ENCODE results near the gene EEF1G.
A peak's percentile ranks its signal among the peaks of the same experiment; 100 is the strongest.
"Not testable (repeated sequence)": the region's sequence is repeated elsewhere in the genome, so short reads cannot be mapped to it uniquely, and the experiment has no call there.

The EEF1G gene

DNA sequence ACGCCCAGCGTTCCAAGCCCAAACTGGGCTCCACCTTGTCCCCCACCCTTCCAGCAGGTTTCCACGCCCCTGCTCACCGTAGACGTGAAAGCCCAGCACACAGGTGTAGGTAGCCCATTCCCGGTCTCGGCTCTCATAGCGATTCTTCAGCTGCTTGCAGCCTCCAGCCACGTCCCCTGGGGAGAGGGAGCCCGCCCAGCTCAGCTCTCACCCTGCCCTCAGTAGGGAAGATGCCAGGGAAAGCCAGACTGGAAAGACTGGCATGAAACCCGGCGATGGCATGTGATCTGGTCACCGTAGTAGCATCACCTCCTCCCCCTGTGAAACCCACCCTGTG lies 29.3 kb upstream of the EEF1G start:
- DNase-seq = no peak

- DNase-seq = peak; percentile 36
Measured at GRCh38 chr11:62602141-62603071, 28.7 kb upstream of the EEF1G start.

GRCh38 chr11:62601372-62602140 lies 27.9 kb upstream of the EEF1G start, which contains the start of gene MTA2:
TSS of gene MTA2 (minus strand) at chr11:62601865. CDS start at chr11:62601450, 415 bp downstream.
- peak; percentile 100 for DNase-seq

- DNase-seq = peak; percentile 67
Measured at GRCh38 chr11:62601122-62601371, 27.4 kb upstream of the EEF1G start.

GRCh38 chr11:62600367-62601121 lies 26.9 kb upstream of the EEF1G start:
- DNase-seq = no peak

- no peak for DNase-seq
Measured at GRCh38 chr11:62599901-62600300, 26.2 kb upstream of the EEF1G start.

DNA sequence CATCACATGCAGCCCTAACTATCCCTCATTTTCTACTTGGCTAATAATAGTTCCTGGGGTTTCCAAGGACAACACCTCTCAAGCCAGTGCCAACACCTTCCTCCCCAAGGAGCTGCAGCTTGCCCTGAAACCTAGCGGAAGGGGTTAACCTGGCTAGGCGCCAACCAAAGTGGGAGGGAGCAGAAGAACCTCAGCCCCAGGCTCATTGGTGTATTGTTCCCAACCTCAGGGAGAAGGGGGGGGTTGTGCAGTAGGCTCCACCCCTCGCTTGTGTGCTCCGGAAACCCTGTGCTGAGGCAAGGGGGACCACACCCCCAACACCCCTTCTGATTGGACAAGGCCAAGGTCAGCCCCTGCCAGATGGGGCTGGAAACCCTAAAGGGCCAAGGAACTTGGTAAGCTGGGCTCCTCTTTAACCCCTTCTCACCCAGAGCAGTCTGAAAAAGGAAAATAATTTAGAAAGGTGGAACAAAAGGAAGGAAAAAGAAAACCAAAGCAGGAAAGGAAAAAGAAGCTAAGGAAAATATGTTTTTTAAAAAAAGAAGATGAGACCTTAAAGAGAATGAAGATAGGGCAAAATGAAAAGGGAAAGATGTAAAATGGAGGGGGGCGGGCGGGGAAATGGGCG lies 25.5 kb upstream of the EEF1G start:
- DNase-seq = peak; percentile 98

DNA sequence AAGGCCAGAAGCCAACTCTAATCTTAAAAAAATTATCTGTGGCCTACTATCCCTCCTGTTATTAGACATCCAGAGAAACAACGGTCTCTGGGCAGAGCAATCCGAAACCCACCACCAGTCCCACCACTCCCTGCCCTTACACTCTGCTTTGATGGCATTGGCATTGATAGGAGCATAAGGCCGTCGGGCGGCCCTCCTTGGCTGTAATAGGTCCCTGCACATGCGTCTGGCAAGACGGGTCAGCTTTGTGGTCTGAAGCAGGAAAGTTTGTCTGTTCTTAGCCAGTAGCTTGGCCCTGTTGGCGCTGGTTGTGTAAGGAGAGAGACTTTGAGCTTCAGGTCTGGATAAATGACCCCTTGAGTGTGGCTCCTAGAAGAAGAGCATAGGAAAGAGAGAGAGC lies 21.4 kb upstream of the EEF1G start:
- no peak for DNase-seq

GRCh38 chr11:62593434-62594044 lies 19.8 kb upstream of the EEF1G start:
- DNase-seq = peak; percentile 87

- no peak for DNase-seq
Measured at GRCh38 chr11:62592989-62593421, 19.3 kb upstream of the EEF1G start.

DNA sequence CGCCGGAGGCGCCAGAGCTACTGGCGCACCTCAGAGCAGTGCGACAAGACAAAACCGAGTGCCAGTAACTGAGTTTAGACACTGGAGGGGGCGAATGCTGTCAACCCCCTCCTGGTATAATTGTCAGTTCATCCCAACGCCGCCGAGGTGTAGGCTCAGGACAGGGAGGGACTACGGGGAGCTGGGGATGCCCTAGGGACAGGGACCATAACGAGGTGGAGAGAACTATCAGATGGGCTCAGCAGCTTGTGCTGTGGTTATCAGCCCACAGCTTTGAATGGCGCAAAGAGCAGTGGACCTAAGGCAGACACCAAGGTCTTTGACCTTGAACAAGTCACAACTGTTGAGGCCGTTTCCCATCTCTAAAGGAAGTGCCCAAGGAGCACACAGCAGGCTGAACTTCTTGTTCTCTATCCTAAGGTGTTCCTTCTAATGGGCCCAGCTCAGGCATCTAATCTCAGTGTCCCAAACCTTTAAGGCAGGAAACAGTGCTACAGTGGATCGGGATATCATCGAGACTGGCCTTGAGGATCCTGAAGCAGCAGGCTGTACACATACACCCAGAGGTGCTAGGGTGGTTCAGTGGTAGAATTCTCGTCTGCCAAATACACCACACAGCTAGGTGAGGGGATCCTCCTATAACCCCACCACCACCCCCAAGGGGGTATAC lies 18.6 kb upstream of the EEF1G start:
- DNase-seq = no peak

GRCh38 chr11:62591448-62592145 lies 17.9 kb upstream of the EEF1G start, which contains the start of gene TUT1:
TSS of gene TUT1 (minus strand) at chr11:62591523. CDS start at chr11:62591485, 38 bp downstream.
- peak; percentile 97 for DNase-seq

- DNase-seq = peak; percentile 60
Measured at GRCh38 chr11:62588966-62589637, 15.4 kb upstream of the EEF1G start.

DNA sequence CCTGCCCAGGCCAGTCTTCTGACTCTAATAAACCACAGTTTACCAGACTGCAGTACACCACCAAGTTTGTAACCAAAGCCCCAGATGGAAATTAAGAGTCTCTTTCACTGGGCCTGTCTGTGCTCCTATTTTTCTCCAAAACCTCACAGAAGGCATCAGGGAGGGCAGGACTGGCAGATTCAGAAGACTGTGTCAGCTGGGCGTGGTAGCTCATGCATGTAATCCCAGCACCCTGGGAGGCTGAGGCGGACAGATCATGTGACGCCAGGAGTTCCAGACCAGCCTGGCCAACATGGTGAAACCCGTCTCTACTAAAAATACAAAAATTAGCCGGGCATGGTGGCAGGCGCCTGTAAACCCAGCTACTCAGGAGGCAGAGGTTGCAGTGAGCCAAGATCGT lies 11.7 kb upstream of the EEF1G start:
- DNase-seq = not testable (repeated sequence)

DNA sequence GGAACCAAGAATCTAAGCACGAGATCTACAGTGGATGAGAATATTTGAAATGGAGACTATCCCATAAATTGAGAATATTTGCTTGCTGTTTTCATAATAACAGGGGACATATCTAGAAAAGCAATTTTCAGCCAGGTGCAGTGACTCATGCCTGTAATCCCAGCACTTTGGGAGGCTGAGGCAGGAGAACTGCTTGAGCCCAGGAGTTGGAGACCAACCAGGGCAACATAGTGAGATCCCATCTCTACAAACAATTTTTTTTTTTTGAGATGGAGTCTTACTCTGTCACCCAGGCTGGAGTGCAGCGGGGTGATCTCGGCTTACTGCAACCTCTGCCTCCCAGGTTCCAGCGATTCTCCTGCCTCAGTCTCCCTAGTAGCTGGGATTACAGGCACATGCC lies 8.0 kb upstream of the EEF1G start:
- DNase-seq = not testable (repeated sequence)

DNA sequence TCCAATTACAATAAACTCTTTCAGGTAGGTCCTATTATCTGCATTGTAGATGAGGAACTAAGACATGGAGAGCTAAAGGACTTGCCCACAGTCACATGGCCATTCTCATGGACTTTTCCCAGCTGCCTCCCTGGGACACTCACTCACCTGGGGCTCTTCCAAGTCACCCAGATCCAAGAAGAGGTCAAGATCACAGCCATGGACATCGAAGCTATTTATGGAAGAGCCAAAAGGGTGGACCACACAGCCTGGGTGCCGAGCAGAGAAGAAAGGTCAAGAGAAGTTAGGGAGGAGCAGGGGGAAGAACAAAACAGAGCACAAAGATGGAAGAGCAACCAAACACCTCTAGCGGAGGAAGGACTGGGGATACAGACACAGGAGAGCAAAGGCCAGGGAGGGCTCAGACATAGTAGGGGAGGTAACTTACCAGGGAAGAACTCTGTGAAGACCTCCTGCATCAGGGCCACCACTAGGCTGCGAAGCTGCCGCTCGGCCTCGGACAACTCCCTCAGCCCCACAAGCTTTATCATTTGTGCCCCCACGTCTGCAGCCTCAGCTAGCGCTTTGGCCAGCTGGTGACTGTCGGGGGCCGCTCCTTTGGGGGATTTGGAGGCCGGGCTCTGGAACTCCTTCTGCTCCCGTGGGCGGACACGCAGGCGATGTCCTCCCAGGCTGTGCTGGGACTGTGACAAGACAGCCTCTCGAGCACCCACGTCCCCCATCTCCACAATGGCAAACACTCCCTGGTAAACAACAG lies 7.4 kb upstream of the EEF1G start:
- no peak for DNase-seq

- DNase-seq = no peak
Measured at GRCh38 chr11:62579252-62579651, 5.6 kb upstream of the EEF1G start.

GRCh38 chr11:62578541-62578940 lies 4.8 kb upstream of the EEF1G start:
- no peak for DNase-seq

DNA sequence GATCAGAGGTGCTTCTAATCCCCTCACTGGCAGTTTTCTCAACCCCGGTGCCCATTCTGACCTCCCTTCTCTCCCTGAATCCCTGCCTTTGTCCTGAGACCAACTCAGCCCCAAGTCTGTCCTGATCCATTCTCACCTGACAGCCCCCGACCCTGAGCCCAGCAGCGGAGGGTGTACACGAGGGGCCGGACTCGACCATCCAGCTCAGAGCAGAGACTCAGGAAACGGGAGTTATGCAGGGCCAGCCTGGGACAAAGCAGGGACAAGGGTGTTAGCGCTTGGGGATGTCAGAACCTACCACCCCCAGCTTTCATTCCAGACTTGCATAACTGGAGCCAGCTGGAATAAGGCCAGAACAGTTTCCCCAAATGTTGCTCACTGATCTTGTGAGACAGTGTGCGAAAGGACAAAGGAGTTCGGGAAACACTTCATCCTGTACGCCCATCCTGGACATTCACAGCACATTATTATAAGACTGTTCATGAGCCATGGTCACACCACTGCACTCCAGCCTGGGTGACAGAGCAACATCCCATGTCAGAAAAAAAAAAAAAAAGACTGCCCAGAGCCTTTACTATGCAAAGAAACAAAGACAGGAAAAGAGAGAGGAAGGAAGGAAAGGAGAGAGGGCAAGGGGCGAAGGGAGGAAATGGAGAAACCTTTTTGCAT lies 3.5 kb upstream of the EEF1G start:
- DNase-seq = no peak

All from activated CD4-positive, alpha-beta T cell treated with anti-CD3 and anti-CD28 coated beads for 48 hours (primary cell).